Stimulated activated CD4-positive, alpha-beta T cell treated with anti-CD3 and anti-CD28 coated beads, Interleukin-15, amount 100 ng/mL, for 24 hours (primary cell): ENCODE data around the gene SLC24A3.

Experiments used
- DNase-seq: peaks from one replicate; pipeline ENCODE4 v3.0.0-alpha.2; 2020

Gene SLC24A3

GRCh38 chr20:19692100-19692499 is 479.7 kb downstream of the SLC24A3 start:
- DNase-seq = no peak

DNA sequence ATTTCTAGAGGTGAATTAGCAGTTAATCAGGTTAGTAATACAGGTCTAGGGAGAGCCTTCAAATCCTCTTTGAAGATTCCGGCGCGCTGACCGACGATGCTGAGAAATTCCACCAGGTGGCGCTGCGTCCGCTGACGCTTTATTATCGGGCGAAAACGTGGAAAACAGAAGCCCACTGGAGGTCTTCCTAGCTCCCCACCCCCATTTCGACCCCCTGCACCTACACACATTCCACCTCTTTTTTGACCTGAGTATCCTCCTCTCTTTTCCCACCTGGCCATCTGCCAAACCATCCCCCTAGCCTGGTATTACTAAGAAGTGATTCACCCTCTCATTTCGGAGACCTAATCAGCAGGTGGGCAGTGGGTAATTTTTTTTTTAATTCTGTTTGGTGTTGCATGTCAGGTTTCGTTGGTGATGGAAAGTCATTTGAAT is 480.3 kb downstream of the SLC24A3 start:
- DNase-seq = peak; percentile 60

- no peak for DNase-seq
Observed at GRCh38 chr20:19693508-19693907, 481.1 kb downstream of the SLC24A3 start.

- DNase-seq = no peak
Observed at GRCh38 chr20:19695081-19695480, 482.6 kb downstream of the SLC24A3 start.

DNA sequence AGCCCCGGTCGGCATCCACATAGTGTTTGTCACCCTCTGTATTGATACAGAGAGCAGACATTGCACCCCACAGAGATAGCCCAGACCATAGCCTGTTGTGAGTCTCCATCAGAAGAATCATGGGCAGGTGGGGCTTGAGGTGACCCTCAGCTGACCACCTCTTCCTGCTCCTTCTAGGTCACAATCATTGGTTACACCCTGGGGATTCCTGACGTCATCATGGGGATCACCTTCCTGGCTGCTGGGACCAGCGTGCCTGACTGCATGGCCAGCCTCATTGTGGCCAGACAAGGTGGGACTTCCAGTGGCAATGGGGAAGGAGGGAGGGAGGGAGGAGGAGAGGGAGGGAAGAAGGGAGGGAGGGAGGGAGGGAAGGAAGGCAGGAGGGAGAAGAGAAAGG is 484.2 kb downstream of the SLC24A3 start:
- no peak for DNase-seq

GRCh38 chr20:19697415-19697814 is 485.0 kb downstream of the SLC24A3 start:
- no peak for DNase-seq

DNA sequence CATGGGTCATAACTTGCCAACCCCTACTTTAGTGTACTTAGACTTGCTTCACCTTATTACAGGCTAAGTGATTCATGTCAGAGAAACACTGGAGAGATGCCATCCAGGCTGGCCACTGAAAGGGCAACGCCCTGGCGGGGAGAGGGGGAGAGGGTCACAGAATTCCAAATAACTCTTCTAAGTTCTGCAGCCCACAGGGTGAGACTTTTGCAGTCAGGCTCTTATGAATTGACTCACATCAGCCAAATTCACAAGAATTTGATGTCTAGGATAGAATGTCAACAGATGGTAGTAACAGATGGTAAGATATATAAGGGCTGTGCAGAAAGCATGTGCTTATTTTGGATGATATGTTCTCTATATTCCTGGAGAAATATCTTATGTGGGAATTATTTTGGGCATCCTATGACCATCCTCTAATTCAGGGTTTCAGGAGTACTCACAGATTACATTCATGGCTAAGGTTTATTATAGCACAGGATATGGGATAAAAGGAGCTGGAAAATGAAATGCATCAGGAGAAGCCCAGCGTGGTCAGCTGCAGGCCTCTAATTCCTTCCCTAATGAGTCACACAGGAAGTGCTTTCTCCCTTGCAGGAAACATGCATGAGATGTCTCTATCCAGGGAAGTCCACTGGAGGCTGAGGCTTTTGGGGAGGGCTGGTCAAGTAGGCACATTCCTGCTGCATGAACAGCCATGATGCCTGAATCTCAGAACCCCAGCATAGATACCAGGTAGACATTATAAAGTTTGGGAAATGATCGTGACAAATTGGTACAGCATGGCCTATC is 486.9 kb downstream of the SLC24A3 start:
- no peak for DNase-seq

GRCh38 chr20:19701429-19701828 is 489.0 kb downstream of the SLC24A3 start:
- DNase-seq = no peak

GRCh38 chr20:19706463-19706862 is 494.0 kb downstream of the SLC24A3 start:
- no peak for DNase-seq

- DNase-seq = no peak
Observed at GRCh38 chr20:19709635-19710335, 497.3 kb downstream of the SLC24A3 start.

DNA sequence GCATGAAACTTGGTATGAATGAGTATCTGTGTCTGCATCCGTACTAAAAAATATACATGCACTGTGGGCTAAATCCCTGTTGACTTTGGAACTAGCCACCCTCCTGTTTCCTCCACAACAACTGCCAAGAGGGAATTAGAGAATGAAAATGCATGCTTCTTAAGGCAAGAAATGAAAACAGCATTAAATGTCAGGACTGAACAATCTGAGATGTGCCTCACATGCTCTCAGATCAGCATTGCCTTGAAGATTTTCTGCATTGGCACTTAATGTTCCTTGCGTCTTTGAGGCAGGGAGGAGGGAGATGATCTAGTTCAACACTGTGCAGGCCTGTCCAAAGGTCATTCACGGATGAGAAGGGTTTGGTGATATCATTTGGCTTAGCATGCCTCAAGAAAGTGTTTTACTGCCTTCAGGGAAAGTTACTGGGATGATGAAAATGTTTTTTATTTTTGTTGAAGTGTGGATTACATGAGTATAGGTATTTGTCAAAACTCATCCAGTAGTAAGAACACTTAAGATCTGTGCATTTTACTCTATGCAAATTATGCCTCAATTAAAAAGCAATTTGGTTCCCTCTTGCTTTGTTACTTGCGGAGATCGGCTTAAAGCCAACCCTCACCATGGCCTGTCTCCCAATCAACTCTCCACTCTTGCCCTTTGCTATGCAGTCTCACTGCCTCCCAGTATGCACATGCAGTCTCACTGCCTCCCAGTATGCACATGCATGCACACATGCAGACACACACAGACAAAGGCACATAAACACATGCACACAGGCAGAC is 498.1 kb downstream of the SLC24A3 start:
- DNase-seq = no peak

DNA sequence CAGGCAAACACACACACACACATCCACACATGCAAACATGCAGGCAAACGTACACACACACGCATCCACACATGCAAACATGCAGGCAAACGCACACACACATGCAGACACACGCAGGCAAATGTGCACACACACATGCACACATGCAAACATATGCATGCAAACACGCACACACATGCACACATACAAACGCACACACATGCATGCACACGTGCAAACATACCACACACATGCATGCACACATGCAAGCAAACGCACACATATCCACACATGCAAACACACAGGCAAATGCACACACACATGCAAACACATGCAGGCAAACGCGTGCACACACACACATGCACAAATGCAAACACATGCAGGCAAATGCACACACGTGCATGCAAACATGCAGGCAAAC is 498.7 kb downstream of the SLC24A3 start:
- no peak for DNase-seq

- DNase-seq = no peak
Observed at GRCh38 chr20:19712721-19713260, 500.3 kb downstream of the SLC24A3 start.

- no peak for DNase-seq
Observed at GRCh38 chr20:19713822-19714578, 501.6 kb downstream of the SLC24A3 start.

- DNase-seq = no peak
Observed at GRCh38 chr20:19714579-19714840, 502.1 kb downstream of the SLC24A3 start.

GRCh38 chr20:19715986-19716385 is 503.5 kb downstream of the SLC24A3 start:
- DNase-seq = no peak

GRCh38 chr20:19718880-19719279 is 506.4 kb downstream of the SLC24A3 start:
- DNase-seq = no peak

DNA sequence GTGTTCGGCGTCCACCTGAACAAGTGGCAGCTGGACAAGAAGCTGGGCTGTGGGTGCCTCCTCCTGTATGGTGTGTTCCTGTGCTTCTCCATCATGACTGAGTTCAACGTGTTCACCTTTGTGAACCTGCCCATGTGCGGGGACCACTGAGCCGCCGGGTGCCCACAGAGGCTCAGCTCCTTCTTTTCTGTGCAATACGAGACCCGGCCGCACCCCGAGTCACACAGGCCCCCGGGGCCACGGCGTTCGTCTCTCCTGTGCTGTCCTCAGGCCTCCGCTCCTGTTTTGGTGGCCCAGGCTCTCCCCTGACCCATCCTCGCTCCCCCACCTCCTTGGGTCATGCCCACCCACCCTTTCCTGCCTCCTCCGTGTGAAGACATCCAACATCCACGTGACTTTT is 508.5 kb downstream of the SLC24A3 start:
- no peak for DNase-seq

- DNase-seq = no peak
Observed at GRCh38 chr20:19723051-19723450, 510.6 kb downstream of the SLC24A3 start.

GRCh38 chr20:19723813-19724430 is 511.5 kb downstream of the SLC24A3 start:
- no peak for DNase-seq

DNA sequence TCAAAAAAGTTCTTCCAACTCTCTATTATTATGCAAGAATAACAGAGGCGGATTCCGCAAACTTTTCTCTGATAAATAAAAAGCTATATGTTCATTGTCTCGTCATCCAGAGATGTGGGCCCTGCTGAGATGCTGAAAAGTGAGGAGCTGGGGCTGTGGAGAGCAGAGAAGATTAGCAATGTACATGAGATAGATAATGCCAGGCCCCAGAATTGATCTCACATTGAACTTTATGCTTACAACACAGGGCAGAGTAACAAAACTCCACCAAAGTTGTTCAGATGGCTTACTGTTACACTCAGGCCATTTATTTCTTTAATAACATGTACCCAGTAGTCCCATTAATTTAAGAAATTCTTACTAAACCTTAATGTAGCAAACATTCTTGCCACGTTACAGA is 512.9 kb downstream of the SLC24A3 start:
- DNase-seq = no peak

DNA sequence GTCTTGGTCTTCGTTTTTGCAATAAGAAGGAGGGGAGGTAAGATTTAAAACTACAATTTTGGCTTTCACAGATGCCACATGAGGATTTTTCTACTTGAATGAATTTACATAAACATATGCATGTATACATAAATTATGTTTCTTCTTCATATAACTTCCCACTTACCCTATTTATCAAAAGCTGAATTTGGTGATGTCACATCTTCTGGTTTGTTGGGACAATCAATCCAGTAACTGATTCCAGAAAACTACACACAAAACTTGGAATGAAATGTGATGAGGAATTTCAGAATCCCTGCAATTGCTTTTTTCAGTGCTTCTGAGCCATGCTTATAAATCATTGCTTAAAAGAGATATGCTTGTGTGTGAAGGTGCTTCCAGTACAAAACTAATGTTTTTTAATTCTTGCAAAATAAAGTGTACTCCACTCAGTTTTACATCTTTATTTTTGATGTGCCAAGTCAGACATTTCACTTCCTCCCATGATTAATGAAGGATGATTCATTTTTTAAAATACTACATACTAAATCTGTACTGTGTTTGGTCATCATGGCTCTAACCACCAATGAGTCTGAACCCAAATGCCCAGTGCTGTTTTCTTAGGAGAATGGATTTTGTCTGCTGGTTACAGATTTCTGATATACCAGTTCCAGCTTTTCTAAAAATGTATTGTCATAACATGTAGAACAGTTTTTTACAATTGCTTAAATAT is 513.5 kb downstream of the SLC24A3 start:
- DNase-seq = no peak
